Measurements from ENCODE around the gene RPL6.
"Not testable (repeated sequence)": the region's sequence is repeated elsewhere in the genome, so short reads cannot be mapped to it uniquely, and the experiment has no call there.

GRCh38 chr12:112440653-112441052 is 31.2 kb upstream of the RPL6 start:
- TF ChIP-seq, protein P1, sequence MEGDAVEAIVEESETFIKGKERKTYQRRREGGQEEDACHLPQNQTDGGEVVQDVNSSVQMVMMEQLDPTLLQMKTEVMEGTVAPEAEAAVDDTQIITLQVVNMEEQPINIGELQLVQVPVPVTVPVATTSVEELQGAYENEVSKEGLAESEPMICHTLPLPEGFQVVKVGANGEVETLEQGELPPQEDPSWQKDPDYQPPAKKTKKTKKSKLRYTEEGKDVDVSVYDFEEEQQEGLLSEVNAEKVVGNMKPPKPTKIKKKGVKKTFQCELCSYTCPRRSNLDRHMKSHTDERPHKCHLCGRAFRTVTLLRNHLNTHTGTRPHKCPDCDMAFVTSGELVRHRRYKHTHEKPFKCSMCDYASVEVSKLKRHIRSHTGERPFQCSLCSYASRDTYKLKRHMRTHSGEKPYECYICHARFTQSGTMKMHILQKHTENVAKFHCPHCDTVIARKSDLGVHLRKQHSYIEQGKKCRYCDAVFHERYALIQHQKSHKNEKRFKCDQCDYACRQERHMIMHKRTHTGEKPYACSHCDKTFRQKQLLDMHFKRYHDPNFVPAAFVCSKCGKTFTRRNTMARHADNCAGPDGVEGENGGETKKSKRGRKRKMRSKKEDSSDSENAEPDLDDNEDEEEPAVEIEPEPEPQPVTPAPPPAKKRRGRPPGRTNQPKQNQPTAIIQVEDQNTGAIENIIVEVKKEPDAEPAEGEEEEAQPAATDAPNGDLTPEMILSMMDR (IDR thresholded peaks at IDR 0.05): not testable (repeated sequence)
- TF ChIP-seq POLR2A (IDR thresholded peaks at IDR 0.05): not testable (repeated sequence)
